ENCODE measurements around the gene TNS3. TPM values are rescaled to one million over a fixed set of nuclear protein-coding genes. Genes with fewer than 3 reads are reported as not detected.

Gene TNS3
- total RNA-seq, 1 experiment from 2014 or later = 143 TPM

DNA sequence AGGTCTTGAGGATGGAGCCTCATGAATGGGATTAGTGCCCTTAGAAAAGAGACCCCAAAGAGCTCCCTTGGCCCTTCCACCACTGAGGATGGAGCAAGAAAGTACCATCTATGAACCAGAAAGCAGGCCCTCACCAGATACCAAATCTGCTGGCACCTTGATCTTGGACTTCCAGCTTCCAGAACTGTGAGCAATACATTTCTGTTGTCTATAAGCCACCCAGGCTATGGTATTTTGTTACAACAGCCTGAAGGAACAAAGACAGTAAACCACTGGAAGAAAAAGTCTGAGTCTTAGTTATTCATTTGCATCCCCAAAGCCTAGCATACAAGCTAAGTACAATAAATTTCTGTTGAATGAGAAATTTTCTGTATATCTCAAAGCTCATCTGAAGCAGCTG lies 37.9 kb upstream of the TNS3 start:
- ChIA-PET POLR2A (ENCODE audit: unreplicated experiment) (interaction anchor here (0.7 kb wide), 2 partner anchors 10 to 181 kb away, joined by 3 to 6 read pairs; no protein-coding TSS in a partner anchor), CTCF (no interaction called here)
- peaks cover 10% of the 10 kb centered on the region for H3K4me1 ChIP-seq (replicated peaks; ENCODE audit: insufficient read depth)
- H3K79me2 ChIP-seq (ENCODE audit: low read depth) = no peaks in the 10 kb centered on the region
- H2AFZ ChIP-seq = no peak overlapping the region
- no peaks in the 10 kb centered on the region for H3K9me3 ChIP-seq (ENCODE audit: insufficient read depth, low read depth)
- H3K27ac ChIP-seq = no peak overlapping the region
- no peak overlapping the region for H3K4me2 ChIP-seq
- intact Hi-C loops (cut with micrococcal nuclease; ENCODE audit: unreplicated experiment) = no loop called here
- H4K20me1 ChIP-seq (ENCODE audit: insufficient read depth) = no peaks in the 10 kb centered on the region
- H3K27me3 ChIP-seq (ENCODE audit: insufficient read depth, low read depth) = no peaks in the 10 kb centered on the region
- DNase-seq = no peak
- H3K36me3 ChIP-seq (ENCODE audit: low read depth) = no peaks in the 10 kb centered on the region
- no peaks in the 10 kb centered on the region for H3K9me2 ChIP-seq (ENCODE audit: insufficient read depth)
- H3K4me3 ChIP-seq = no peak overlapping the region
- no TSS peak for BruUV-seq (replicated peaks)
- no peak for TF ChIP-seq EZH2 (IDR thresholded peaks at IDR 0.05; ENCODE audit: low read depth)
- TF ChIP-seq, protein P1, sequence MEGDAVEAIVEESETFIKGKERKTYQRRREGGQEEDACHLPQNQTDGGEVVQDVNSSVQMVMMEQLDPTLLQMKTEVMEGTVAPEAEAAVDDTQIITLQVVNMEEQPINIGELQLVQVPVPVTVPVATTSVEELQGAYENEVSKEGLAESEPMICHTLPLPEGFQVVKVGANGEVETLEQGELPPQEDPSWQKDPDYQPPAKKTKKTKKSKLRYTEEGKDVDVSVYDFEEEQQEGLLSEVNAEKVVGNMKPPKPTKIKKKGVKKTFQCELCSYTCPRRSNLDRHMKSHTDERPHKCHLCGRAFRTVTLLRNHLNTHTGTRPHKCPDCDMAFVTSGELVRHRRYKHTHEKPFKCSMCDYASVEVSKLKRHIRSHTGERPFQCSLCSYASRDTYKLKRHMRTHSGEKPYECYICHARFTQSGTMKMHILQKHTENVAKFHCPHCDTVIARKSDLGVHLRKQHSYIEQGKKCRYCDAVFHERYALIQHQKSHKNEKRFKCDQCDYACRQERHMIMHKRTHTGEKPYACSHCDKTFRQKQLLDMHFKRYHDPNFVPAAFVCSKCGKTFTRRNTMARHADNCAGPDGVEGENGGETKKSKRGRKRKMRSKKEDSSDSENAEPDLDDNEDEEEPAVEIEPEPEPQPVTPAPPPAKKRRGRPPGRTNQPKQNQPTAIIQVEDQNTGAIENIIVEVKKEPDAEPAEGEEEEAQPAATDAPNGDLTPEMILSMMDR (conservative IDR thresholded peaks at IDR 0.05) = no peak
- peaks cover 8% of the 10 kb centered on the region; the same call in 1 of the 2 replicates for H3F3A ChIP-seq (ENCODE audit: insufficient read depth, low read depth)

DNA sequence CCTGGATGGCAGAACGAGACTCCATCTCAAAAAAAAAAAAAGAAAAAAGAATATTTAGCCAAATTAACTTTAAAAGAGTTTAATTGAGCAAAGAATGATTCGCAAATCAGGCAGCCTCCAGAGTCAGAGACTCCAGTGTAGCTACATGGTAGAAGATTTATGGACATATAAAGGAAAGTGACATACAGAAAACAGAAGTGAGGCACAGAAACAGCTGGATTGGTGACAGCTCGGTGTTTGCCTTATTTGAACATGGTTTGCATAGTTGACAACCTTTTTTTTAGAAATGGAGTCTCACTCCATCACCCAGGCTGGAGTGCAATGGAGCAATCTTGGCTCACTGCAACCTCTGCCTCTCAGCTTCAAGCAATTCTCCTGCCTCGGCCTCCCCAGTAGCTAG lies 35.2 kb upstream of the TNS3 start:
- no peaks in the 10 kb centered on the region for H3K9me3 ChIP-seq (ENCODE audit: insufficient read depth, low read depth)
- no peaks in the 10 kb centered on the region for H3K79me2 ChIP-seq (ENCODE audit: low read depth)
- no peaks in the 10 kb centered on the region for H3K27me3 ChIP-seq (ENCODE audit: insufficient read depth, low read depth)
- H3F3A ChIP-seq (ENCODE audit: insufficient read depth, low read depth) = no peaks in the 10 kb centered on the region
- DNase-seq = no peak
- CTCF ChIA-PET = no interaction called here
- no peaks in the 10 kb centered on the region for H3K9me2 ChIP-seq (ENCODE audit: insufficient read depth)
- no peaks in the 10 kb centered on the region for H4K20me1 ChIP-seq (ENCODE audit: insufficient read depth)
- H3K4me3 ChIP-seq = no peak overlapping the region
- H3K27ac ChIP-seq = no peak overlapping the region
- no peaks in the 10 kb centered on the region for H3K36me3 ChIP-seq (ENCODE audit: low read depth)
- no peak overlapping the region for H3K4me2 ChIP-seq
- TF ChIP-seq EZH2 (IDR thresholded peaks at IDR 0.05; ENCODE audit: low read depth) = no peak
- TF ChIP-seq, protein P1 (conservative IDR thresholded peaks at IDR 0.05) = no peak
- intact Hi-C loops (cut with micrococcal nuclease; ENCODE audit: unreplicated experiment) = no loop called here
- H3K4me1 ChIP-seq (replicated peaks; ENCODE audit: insufficient read depth) = no peaks in the 10 kb centered on the region
- BruUV-seq (replicated peaks) = no TSS peak
- no peak overlapping the region for H2AFZ ChIP-seq
- POLR2A ChIA-PET (ENCODE audit: unreplicated experiment) = interaction anchor here (0.5 to 0.7 kb wide), 2 partner anchors 74 to 534 kb away, joined by 4 to 12 read pairs; no protein-coding TSS in a partner anchor

DNA sequence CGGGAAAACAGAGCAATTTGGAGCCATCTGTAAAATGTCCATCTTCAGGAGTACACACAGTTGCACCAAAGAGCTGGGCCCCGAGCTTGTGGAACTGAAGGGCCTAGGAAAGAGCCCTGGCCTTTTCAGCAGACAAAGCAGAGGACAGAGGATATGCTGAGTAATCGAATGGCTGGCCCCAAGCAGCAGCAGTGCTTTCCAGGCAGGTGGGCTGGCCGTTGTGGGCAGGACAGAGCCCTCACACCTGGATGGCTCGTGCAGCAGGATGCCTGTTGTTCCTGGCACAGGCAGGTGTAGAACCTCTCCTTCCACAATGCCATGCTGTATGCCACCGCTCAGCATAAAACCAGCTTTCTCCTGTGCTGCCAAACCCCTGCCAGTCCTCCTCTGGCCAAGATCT lies 32.5 kb upstream of the TNS3 start:
- Histone ChIP-seq H3K27ac (no peak overlapping the region), H3K4me3 (no peak overlapping the region), H3K4me2 (no peak overlapping the region), H3K79me2 (ENCODE audit: low read depth) (no peaks in the 10 kb centered on the region), H3K36me3 (ENCODE audit: low read depth) (no peaks in the 10 kb centered on the region), H2AFZ (no peak overlapping the region), H3K4me1 (replicated peaks; ENCODE audit: insufficient read depth) (peaks cover 12% of the 10 kb centered on the region), H3K9me2 (ENCODE audit: insufficient read depth) (no peaks in the 10 kb centered on the region), H3K9me3 (ENCODE audit: insufficient read depth, low read depth) (no peaks in the 10 kb centered on the region), H3F3A (ENCODE audit: insufficient read depth, low read depth) (no peaks in the 10 kb centered on the region; the same call in 1 of the 2 replicates), H4K20me1 (ENCODE audit: insufficient read depth) (no peaks in the 10 kb centered on the region), H3K27me3 (ENCODE audit: insufficient read depth, low read depth) (no peaks in the 10 kb centered on the region)
- DNase-seq = no peak
- intact Hi-C loops (cut with micrococcal nuclease; ENCODE audit: unreplicated experiment) = no loop called here
- CTCF ChIA-PET = no interaction called here
- POLR2A ChIA-PET (ENCODE audit: unreplicated experiment) = interaction anchor here (0.7 kb wide), 1 partner anchor 154 kb away, joined by 15 read pairs; no protein-coding TSS in a partner anchor
- no TSS peak for BruUV-seq (replicated peaks)
- TF ChIP-seq, protein P1 (conservative IDR thresholded peaks at IDR 0.05) = no peak
- no peak for TF ChIP-seq EZH2 (IDR thresholded peaks at IDR 0.05; ENCODE audit: low read depth)
